Nephron (organoid): Measurements from ENCODE around the gene PCGF3.
"Not testable (repeated sequence)": the region's sequence is repeated elsewhere in the genome, so short reads cannot be mapped to it uniquely, and the experiment has no call there.

ENCODE experiments used
- H3K27ac Mint-ChIP-seq, 3 experiments: 2 replicates each; pipeline ENCODE4 v1.8.0; 2020; ENCODE audit warnings: mixed read lengths in 3 of 3, mild to moderate bottlenecking in 2 of 3, moderate library complexity in 1 of 3
- H3K27me3 Mint-ChIP-seq: 2 replicates; pipeline ENCODE4 v1.8.0; 2021; ENCODE audit warnings: low read depth, mild to moderate bottlenecking, moderate library complexity, mixed read lengths
- H3K36me3 Mint-ChIP-seq: 2 replicates; pipeline ENCODE4 v1.8.0; 2020; ENCODE audit warnings: low read depth, mixed read lengths
- H3K4me1 Mint-ChIP-seq: 2 replicates; pipeline ENCODE4 v1.8.0; 2020; ENCODE audit warnings: mixed read lengths
- H3K4me3 Mint-ChIP-seq, 3 experiments: 2 replicates each; pipeline ENCODE4 v1.8.0; 2020; ENCODE audit warnings: mild to moderate bottlenecking in 3 of 3, mixed read lengths in 3 of 3, moderate library complexity in 2 of 3
- H3K9me3 Mint-ChIP-seq: 2 replicates; pipeline ENCODE4 v1.8.0; 2020; ENCODE audit warnings: mixed read lengths
- TF ChIP-seq, protein P1 (sequence below), 3 experiments: fragments of 200-600 bp; sonication (generic); IDR thresholded peaks; one replicate each; pipeline ENCODE4 v1.5.0; 2021; ENCODE audit warnings: antibody characterized with exemption in 3 of 3; ENCODE audit not compliant: unreplicated experiment in 3 of 3

Gene PCGF3

DNA sequence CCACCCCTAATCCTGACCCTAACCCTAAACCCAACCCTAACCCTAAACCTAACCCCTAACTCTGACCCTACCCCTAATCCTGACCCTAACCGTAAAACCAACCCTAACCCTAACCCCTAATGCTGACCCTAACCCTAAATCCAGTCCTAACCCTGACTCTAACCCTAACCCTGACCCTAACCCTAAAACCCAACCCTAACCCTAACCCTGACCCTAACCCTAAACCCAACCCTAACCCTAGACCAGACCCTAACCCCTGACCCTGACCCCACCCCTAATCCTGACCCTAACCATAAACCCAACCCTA, 708 bp upstream of the PCGF3 start:
- Mint-ChIP-seq H3K27ac (no peak overlapping the region), H3K27me3 (peaks cover 9% of the 10 kb centered on the region), H3K9me3 (no peaks in the 10 kb centered on the region), H3K4me3 (peak overlapping the region; percentile 76 to 83 (median 83)), H3K36me3 (peaks cover 15% of the 10 kb centered on the region), H3K4me1 (peaks cover 20% of the 10 kb centered on the region)
- TF ChIP-seq, protein P1, sequence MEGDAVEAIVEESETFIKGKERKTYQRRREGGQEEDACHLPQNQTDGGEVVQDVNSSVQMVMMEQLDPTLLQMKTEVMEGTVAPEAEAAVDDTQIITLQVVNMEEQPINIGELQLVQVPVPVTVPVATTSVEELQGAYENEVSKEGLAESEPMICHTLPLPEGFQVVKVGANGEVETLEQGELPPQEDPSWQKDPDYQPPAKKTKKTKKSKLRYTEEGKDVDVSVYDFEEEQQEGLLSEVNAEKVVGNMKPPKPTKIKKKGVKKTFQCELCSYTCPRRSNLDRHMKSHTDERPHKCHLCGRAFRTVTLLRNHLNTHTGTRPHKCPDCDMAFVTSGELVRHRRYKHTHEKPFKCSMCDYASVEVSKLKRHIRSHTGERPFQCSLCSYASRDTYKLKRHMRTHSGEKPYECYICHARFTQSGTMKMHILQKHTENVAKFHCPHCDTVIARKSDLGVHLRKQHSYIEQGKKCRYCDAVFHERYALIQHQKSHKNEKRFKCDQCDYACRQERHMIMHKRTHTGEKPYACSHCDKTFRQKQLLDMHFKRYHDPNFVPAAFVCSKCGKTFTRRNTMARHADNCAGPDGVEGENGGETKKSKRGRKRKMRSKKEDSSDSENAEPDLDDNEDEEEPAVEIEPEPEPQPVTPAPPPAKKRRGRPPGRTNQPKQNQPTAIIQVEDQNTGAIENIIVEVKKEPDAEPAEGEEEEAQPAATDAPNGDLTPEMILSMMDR (IDR thresholded peaks at IDR 0.05; ENCODE audit: unreplicated experiment in 3 of 3) = no peak

DNA sequence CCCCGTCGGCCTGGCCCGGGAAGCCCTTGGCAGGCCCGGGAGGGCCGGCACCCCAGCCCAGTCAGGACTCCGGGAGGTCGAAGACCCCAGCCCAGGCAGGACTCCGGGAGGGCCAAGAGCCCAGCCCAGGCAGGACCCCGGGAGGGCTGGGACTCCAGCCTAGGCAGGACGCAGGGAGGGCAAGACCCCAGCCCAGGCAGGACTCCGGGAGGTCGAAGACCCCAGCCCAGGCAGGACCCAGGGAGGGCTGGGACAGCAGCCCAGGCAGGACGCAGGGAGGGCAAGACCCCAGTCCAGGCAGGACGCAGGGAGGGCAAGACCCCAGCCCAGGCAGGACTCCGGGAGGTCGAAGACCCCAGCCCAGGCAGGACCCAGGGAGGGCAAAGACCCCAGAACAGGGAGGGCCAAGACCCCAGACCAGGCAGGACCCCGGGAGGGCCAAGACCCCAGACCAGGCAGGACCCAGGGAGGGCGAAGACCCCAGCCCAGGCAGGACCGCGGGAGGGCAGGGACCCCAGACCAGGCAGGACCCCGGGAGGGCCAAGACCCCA, 526 bp downstream of the PCGF3 start:
- H3K9me3 Mint-ChIP-seq, H3K27ac Mint-ChIP-seq, H3K27me3 Mint-ChIP-seq: not testable (repeated sequence)
- Mint-ChIP-seq H3K4me3 (peak overlapping the region; percentile 43 to 61 (median 51)), H3K36me3 (peaks cover 28% of the 10 kb centered on the region), H3K4me1 (peaks cover 27% of the 10 kb centered on the region)

DNA sequence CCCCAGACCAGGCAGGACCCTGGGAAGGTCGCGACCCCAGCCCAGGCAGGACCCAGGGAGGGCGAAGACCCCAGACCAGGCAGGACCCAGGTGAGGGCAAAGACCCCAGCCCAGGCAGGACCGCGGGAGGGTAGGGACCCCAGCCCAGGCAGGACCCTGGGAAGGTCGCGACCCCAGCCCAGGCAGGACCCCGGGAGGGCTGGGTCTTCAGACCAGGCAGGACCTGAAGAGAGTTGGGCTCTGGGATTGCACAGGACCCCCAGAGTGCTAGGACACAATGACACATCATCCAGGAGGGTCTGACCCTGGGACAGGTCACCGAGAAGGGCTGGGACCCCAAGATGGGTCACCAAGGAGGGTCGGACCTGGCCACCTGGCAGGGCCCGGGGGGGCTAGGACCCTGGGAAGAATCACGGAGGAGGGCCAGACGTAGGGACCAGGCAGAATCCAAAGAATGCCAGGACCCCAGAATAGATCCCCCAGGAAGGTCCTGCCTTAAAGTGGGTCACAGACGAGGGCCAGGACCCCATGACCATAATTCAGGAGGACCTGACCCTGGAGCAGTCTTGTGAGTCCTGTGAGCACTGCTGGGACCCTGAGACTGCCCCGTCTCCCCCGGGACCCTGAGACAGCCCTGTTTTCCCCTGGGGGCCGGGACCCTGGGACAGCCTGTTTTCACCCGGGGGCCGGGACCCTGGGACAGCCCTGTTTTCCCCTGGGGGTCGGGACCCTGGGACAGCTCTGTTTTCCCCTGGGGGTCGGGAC, 1.4 kb downstream of the PCGF3 start:
- Mint-ChIP-seq H3K27ac (no peak overlapping the region), H3K36me3 (peaks cover 28% of the 10 kb centered on the region), H3K9me3 (no peaks in the 10 kb centered on the region), H3K27me3 (peaks cover 5% of the 10 kb centered on the region), H3K4me3 (peak overlapping the region; percentile 54 to 66 (median 55)), H3K4me1 (peaks cover 27% of the 10 kb centered on the region)
- TF ChIP-seq, protein P1 (IDR thresholded peaks at IDR 0.05; ENCODE audit: unreplicated experiment in 3 of 3) = no peak

DNA sequence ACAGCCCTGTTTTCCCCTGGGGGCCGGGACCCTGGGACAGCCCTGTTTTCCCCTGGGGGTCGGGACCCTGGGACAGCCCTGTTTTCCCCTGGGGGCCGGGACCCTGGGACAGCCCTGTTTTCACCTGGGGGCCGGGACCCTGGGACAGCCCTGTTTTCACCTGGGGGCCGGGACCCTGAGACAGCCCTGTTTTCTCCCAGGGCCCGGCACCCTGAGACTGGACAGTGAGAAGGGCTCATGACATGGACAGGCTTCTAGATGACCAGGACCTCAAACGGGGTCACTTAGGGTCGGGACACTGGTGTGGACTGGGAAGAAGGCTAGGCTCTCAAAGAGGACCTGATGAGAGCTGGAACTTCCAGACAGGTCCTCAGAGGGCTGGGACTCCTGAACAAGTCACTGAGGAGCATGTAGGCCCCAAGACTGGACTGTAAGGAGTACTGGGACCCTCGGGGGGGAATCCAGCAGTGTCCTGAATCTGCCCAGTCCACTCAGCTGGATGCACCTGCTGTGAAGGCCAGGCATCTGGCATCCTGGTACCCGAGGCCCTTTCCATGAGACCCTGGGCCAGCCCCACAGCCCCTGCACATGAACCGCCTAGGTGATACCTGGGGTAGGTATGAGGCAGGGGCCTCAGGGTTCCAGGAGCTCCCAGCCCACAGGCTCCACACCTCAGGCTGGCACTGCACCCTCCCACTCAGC, 2.4 kb downstream of the PCGF3 start:
- H3K27ac Mint-ChIP-seq = no peak overlapping the region
- peaks cover 27% of the 10 kb centered on the region for H3K4me1 Mint-ChIP-seq
- H3K4me3 Mint-ChIP-seq = peak overlapping the region; percentile 60 to 77 (median 76)
- no peaks in the 10 kb centered on the region for H3K27me3 Mint-ChIP-seq
- TF ChIP-seq, protein P1 (IDR thresholded peaks at IDR 0.05; ENCODE audit: unreplicated experiment in 3 of 3) = no peak
- H3K36me3 Mint-ChIP-seq = peaks cover 31% of the 10 kb centered on the region
- no peaks in the 10 kb centered on the region for H3K9me3 Mint-ChIP-seq

DNA sequence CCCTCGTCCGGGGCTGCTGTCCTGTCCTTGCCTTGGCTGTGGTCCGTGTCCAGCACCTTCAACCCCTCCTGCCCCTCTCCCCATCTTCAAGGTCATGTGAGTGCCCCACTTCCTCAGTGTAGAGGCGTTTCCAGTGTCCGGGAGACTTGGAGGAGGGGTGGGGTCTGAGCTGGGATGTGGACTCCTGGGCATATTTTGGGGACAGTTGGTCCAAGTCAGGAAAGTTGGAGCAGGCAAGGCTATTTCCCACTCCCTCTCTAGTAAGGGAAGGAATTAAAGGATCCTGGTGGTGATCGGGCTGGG, 3.0 kb downstream of the PCGF3 start:
- no peaks in the 10 kb centered on the region for H3K27me3 Mint-ChIP-seq
- peak overlapping the region in 2 of 3 experiments; percentile 70 to 71 for H3K27ac Mint-ChIP-seq
- H3K4me3 Mint-ChIP-seq = peak overlapping the region; percentile 59 to 80 (median 73)
- peaks cover 27% of the 10 kb centered on the region for H3K4me1 Mint-ChIP-seq
- H3K36me3 Mint-ChIP-seq = peaks cover 31% of the 10 kb centered on the region
- H3K9me3 Mint-ChIP-seq = no peaks in the 10 kb centered on the region
- TF ChIP-seq, protein P1 (IDR thresholded peaks at IDR 0.05; ENCODE audit: unreplicated experiment in 3 of 3) = no peak

DNA sequence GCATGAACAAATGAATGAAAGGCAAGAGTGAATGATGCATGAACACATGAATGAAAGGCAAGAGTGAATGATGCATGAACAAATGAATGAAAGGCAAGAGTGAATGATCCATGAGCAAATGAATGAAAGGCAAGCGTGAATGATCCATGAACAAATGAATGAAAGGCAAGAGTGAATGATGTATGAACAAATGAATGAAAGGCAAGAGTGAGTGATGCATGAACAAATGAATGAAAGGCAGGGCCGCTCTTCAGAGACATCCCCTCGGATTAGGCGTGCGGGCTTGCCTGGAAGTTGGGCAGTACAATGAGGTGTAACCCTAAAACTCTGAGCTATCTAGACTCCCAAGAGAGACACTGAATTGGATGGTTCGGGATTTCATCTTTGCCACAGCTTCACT, 3.7 kb downstream of the PCGF3 start:
- TF ChIP-seq, protein P1 (IDR thresholded peaks at IDR 0.05; ENCODE audit: unreplicated experiment in 3 of 3) = no peak
- H3K27me3 Mint-ChIP-seq = no peaks in the 10 kb centered on the region
- H3K27ac Mint-ChIP-seq = peak overlapping the region in 2 of 3 experiments; percentile 43 to 57
- peaks cover 32% of the 10 kb centered on the region for H3K36me3 Mint-ChIP-seq
- peaks cover 27% of the 10 kb centered on the region for H3K4me1 Mint-ChIP-seq
- H3K4me3 Mint-ChIP-seq = peak overlapping the region; percentile 67 to 82 (median 69)
- H3K9me3 Mint-ChIP-seq = no peaks in the 10 kb centered on the region
